ENCODE measurements around the gene TECTA.

The TECTA gene

DNA sequence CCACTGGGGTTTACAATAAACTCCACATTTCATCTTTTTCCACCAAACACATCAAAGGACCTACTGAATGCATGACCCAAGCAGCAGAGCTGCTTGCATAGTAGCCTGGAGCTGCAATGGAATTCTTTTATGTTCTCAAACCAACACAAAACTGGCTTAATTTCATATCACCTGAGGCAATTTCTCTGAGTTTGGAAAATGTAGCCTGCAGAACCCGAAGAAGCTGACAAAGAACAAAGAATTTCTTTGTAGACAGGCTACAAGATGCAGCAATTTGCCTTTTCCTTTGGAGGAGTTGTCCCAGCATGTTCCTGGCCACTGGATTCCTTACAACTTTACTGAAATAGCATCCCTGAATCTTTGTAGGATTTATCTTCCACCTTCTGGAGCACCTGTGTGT is 5.5 kb upstream of the TECTA start:
- TF ChIP-seq, protein P1, sequence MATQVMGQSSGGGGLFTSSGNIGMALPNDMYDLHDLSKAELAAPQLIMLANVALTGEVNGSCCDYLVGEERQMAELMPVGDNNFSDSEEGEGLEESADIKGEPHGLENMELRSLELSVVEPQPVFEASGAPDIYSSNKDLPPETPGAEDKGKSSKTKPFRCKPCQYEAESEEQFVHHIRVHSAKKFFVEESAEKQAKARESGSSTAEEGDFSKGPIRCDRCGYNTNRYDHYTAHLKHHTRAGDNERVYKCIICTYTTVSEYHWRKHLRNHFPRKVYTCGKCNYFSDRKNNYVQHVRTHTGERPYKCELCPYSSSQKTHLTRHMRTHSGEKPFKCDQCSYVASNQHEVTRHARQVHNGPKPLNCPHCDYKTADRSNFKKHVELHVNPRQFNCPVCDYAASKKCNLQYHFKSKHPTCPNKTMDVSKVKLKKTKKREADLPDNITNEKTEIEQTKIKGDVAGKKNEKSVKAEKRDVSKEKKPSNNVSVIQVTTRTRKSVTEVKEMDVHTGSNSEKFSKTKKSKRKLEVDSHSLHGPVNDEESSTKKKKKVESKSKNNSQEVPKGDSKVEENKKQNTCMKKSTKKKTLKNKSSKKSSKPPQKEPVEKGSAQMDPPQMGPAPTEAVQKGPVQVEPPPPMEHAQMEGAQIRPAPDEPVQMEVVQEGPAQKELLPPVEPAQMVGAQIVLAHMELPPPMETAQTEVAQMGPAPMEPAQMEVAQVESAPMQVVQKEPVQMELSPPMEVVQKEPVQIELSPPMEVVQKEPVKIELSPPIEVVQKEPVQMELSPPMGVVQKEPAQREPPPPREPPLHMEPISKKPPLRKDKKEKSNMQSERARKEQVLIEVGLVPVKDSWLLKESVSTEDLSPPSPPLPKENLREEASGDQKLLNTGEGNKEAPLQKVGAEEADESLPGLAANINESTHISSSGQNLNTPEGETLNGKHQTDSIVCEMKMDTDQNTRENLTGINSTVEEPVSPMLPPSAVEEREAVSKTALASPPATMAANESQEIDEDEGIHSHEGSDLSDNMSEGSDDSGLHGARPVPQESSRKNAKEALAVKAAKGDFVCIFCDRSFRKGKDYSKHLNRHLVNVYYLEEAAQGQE (IDR thresholded peaks at IDR 0.05; ENCODE audit: insufficient replicate concordance, low read depth): no peak
- TF ChIP-seq, protein P2, sequence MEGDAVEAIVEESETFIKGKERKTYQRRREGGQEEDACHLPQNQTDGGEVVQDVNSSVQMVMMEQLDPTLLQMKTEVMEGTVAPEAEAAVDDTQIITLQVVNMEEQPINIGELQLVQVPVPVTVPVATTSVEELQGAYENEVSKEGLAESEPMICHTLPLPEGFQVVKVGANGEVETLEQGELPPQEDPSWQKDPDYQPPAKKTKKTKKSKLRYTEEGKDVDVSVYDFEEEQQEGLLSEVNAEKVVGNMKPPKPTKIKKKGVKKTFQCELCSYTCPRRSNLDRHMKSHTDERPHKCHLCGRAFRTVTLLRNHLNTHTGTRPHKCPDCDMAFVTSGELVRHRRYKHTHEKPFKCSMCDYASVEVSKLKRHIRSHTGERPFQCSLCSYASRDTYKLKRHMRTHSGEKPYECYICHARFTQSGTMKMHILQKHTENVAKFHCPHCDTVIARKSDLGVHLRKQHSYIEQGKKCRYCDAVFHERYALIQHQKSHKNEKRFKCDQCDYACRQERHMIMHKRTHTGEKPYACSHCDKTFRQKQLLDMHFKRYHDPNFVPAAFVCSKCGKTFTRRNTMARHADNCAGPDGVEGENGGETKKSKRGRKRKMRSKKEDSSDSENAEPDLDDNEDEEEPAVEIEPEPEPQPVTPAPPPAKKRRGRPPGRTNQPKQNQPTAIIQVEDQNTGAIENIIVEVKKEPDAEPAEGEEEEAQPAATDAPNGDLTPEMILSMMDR (IDR thresholded peaks at IDR 0.05; ENCODE audit: insufficient read depth, low read length): no peak
- no peak for TF ChIP-seq GABPA (IDR thresholded peaks at IDR 0.05; ENCODE audit: low read depth)
- Histone ChIP-seq H3K27me3 (ENCODE audit: insufficient read depth, poor library complexity, severe bottlenecking) (no peaks in the 10 kb centered on the region), H3K27ac (replicated peaks) (no peak overlapping the region), H3K4me3 (replicated peaks; ENCODE audit: insufficient read depth, low read length) (no peak overlapping the region)
- DNase-seq (ENCODE audit: low read depth in 1 of 2, low spot score in 1 of 2): no peak

DNA sequence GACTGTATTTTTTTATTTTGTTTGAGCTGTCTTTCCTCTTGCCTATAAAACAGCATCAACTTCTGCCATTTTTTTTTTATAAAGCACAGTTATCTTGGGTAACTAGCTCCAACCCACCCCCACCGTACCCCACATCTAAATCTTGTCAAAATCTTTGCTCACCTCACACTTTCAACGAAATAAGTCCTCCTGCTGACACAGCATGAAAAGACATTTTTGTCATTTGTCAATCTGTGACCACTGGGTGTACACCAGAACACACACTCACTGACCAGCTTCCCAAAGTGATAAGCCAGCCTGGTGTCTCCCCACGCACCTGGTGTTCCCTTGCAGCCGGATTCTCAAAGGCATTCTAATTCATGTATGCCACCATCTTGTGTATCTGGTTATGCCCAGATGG is 1.7 kb upstream of the TECTA start:
- no peak for TF ChIP-seq POLR2AphosphoS5 (IDR thresholded peaks at IDR 0.05; ENCODE audit: low read depth)
- TF ChIP-seq SPI1 (IDR thresholded peaks at IDR 0.05; ENCODE audit: borderline replicate concordance, low read depth): no peak
- TF ChIP-seq, protein P2 (IDR thresholded peaks at IDR 0.05; ENCODE audit: insufficient read depth, low read length): no peak
- Histone ChIP-seq H3K27me3 (ENCODE audit: insufficient read depth, poor library complexity, severe bottlenecking) (peaks cover 2% of the 10 kb centered on the region), H3K4me3 (replicated peaks; ENCODE audit: insufficient read depth, low read length) (no peak overlapping the region), H3K27ac (replicated peaks) (no peak overlapping the region)
- no peak for DNase-seq (ENCODE audit: low read depth in 1 of 2, low spot score in 1 of 2)

DNA sequence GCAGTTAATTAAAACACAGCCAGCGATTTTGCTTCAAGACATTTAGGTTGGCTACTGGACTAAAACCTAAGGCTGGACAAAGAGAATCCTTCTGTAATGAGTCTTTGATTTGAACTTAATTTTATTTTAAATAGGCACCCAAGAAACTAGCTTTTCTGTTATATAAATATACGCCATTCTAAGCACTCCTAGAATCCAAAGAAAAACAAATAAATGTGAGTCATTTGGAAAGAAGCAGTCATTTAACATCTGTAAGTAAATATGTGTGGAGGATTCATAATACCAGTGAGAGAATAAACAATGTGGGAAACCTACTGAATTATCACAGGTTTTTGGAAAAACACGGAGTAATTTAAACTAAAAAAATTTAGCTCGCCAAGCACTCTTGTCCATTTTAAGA is 1.2 kb upstream of the TECTA start:
- Histone ChIP-seq H3K27me3 (ENCODE audit: insufficient read depth, poor library complexity, severe bottlenecking) (peaks cover 2% of the 10 kb centered on the region), H3K4me3 (replicated peaks; ENCODE audit: insufficient read depth, low read length) (no peak overlapping the region), H3K27ac (replicated peaks) (no peak overlapping the region)
- TF ChIP-seq, protein P2 (IDR thresholded peaks at IDR 0.05; ENCODE audit: insufficient read depth, low read length): no peak
- TF ChIP-seq, protein P1 (IDR thresholded peaks at IDR 0.05; ENCODE audit: insufficient replicate concordance, low read depth): no peak
- DNase-seq (ENCODE audit: low read depth in 1 of 2, low spot score in 1 of 2): no peak

DNA sequence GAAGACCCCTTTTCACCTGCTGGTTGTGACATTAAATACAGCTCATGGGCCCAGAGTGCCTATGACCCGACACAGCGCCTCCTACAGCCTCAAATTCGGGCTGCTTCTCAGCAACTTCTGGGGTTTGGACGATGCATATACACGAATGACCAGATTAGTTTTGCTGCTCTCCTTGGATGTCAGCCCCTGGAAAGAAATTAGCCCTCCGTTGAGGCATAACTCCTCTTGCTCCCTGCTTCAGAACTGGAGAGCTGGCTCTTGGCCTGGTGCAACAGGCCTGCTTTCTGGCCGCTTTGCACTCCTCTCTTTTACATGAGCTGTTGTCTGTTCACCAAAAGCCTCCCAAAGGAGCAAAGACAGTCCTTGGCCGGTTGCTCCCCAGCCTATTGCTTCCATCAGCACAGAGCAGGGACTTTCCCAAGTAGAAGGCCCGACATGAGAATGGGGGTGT is 3.3 kb downstream of the TECTA start:
- Histone ChIP-seq H3K4me3 (replicated peaks; ENCODE audit: insufficient read depth, low read length) (no peak overlapping the region), H3K27ac (replicated peaks) (no peak overlapping the region), H3K27me3 (ENCODE audit: insufficient read depth, poor library complexity, severe bottlenecking) (peaks cover 4% of the 10 kb centered on the region)
- no peak for DNase-seq (ENCODE audit: low read depth in 1 of 2, low spot score in 1 of 2)
- TF ChIP-seq GABPA (IDR thresholded peaks at IDR 0.05; ENCODE audit: low read depth) (no peak), SPI1 (IDR thresholded peaks at IDR 0.05; ENCODE audit: borderline replicate concordance, low read depth) (no peak)
- TF ChIP-seq, protein P1 (IDR thresholded peaks at IDR 0.05; ENCODE audit: insufficient replicate concordance, low read depth): no peak

Measured in HL-60 (cell line).